K562 (cell line): ENCODE data around the gene IZUMO1R. TPM values are rescaled to one million over a fixed set of nuclear protein-coding genes. Genes with fewer than 3 reads are reported as not detected.

Experiments
- ATAC-seq: fragments of 200-7000 bp; cut with Tn5 transposase; 3 replicates; pipeline ENCODE4 v1.9.1; 2020; ENCODE audit warnings: moderate library complexity
- BruUV-seq: library from RNA; stranded (reverse); fragments of 400-500 nt; replicated peaks from 2 replicates; lab custom pipeline; 2021; lab: Mats Ljungman, UMichigan
- CTCF ChIA-PET: fragments of 300-600 bp; formaldehyde crosslinking; extraction: SDS; loops from one replicate; lab custom pipeline; 2021; ENCODE audit warnings: low intra/inter-chr PET ratio; lab: Yijun Ruan, JAX
- POLR2A ChIA-PET: fragments of 300-600, 350-650 bp; sonication (Branson Sonifier 250); formaldehyde crosslinking; extraction: SDS; loops from one replicate; lab custom pipeline; 2021; ENCODE audit warnings: antibody characterized with exemption, inconsistent platforms; lab: Yijun Ruan, JAX
- DNase-seq, 4 experiments: peaks; one replicate each; pipeline versions ENCODE4 v3.0.0 to v3.0.0-alpha.2; 2011 to 2018; ENCODE audit warnings: low spot score in 3 of 4, mixed read lengths in 3 of 4; ENCODE audit errors: extremely low read depth in 1 of 4
- FAIRE-seq: peaks from 2 replicates; lab custom pipeline; 2011; peaks lifted over from hg19 to GRCh38; lab: Jason Lieb, UNC
- H2AFZ ChIP-seq: 2 replicates; pipeline ENCODE4 v1.6.0; 2011; ENCODE audit warnings: low read depth, low read length, control low read depth, inconsistent platforms
- H3K27ac ChIP-seq: fragments of 200-600 bp; 3 replicates; pipeline ENCODE4 v1.8.0; 2011; ENCODE audit warnings: low read depth, mild to moderate bottlenecking, control low read depth, inconsistent platforms, low read length, moderate library complexity, mixed read lengths; ENCODE audit errors: extremely low read depth
- H3K27me3 ChIP-seq, 2 experiments: fragments of 300-600 bp in 1 of 2; 2 replicates in 1 of 2; 3 replicates in 1 of 2; pipeline versions ENCODE4 v1.6.0 to v1.8.0; 2011; ENCODE audit warnings: inconsistent platforms in 2 of 2, low read length in 2 of 2, mild to moderate bottlenecking in 1 of 2, mixed read lengths in 1 of 2, moderate library complexity in 1 of 2; ENCODE audit not compliant: control insufficient read depth in 2 of 2, insufficient read depth in 2 of 2
- H3K36me3 ChIP-seq: fragments of 300-600 bp; 3 replicates; pipeline ENCODE4 v1.8.0; 2011; ENCODE audit warnings: mild to moderate bottlenecking, low read length, inconsistent platforms; ENCODE audit not compliant: control insufficient read depth, insufficient read depth
- H3K4me1 ChIP-seq, 2 experiments: fragments of 200-600 bp in 1 of 2; replicated peaks in 1 of 2; 2 replicates in 1 of 2; 3 replicates in 1 of 2; pipeline versions ENCODE4 v1.5.1 to v1.8.0; 2011; ENCODE audit warnings: inconsistent platforms in 2 of 2, low read length in 2 of 2, mild to moderate bottlenecking in 1 of 2, mixed read lengths in 1 of 2, moderate library complexity in 1 of 2; ENCODE audit not compliant: control insufficient read depth in 2 of 2, insufficient read depth in 2 of 2
- H3K4me2 ChIP-seq: 2 replicates; pipeline ENCODE4 v1.6.1; 2011; ENCODE audit warnings: low read length, control low read depth, inconsistent platforms, mixed read lengths; ENCODE audit not compliant: insufficient read depth
- H3K4me3 ChIP-seq: fragments of 200-600 bp; sonication (generic), shearing (Covaris generic); 2 replicates; pipeline ENCODE4 v1.5.1; 2016; ENCODE audit warnings: control low read depth, inconsistent platforms
- H3K79me2 ChIP-seq: fragments of 200-600 bp; 3 replicates; pipeline ENCODE4 v1.8.0; 2011; ENCODE audit warnings: low read length, inconsistent platforms; ENCODE audit not compliant: control insufficient read depth, insufficient read depth
- H3K9ac ChIP-seq, 2 experiments: 2 replicates each; pipeline versions ENCODE4 v1.6.0 to v1.6.1; 2011; ENCODE audit warnings: low read depth in 2 of 2, low read length in 2 of 2, control low read depth in 1 of 2, inconsistent platforms in 1 of 2, mild to moderate bottlenecking in 1 of 2, mixed read lengths in 1 of 2; ENCODE audit not compliant: insufficient read depth in 1 of 2
- H3K9me1 ChIP-seq: one replicate; pipeline ENCODE4 v1.6.0; 2011; ENCODE audit warnings: inconsistent platforms, mild to moderate bottlenecking, low read length, moderate library complexity; ENCODE audit not compliant: control insufficient read depth, insufficient read depth
- H3K9me3 ChIP-seq: replicated peaks from 2 replicates; pipeline ENCODE4 v1.5.1; 2011; ENCODE audit warnings: low read depth, low read length, inconsistent platforms; ENCODE audit not compliant: control insufficient read depth, insufficient read depth
- H4K20me1 ChIP-seq: replicated peaks from 2 replicates; pipeline ENCODE4 v1.6.1; 2011; ENCODE audit warnings: low read length, inconsistent platforms, mixed read lengths; ENCODE audit not compliant: control insufficient read depth, insufficient read depth
- C11orf30 ChIP-seq: fragments of 450-650 bp; IDR thresholded peaks from 2 replicates; pipeline ENCODE4 v1.6.1; 2016; ENCODE audit warnings: low read depth, mild to moderate bottlenecking
- DDX20 ChIP-seq: fragments of 450-650 bp; IDR thresholded peaks from 2 replicates; pipeline ENCODE4 v1.6.1; 2016; ENCODE audit warnings: missing genetic modification characterization, low read depth, mild to moderate bottlenecking, missing compliant biosample characterization, moderate library complexity
- ELF2 ChIP-seq: fragments of 250-450 bp; sonication (Bioruptor Pico); IDR thresholded peaks from 2 replicates; pipeline ENCODE4 v1.5.0; 2021; ENCODE audit warnings: mild to moderate bottlenecking
- FIP1L1 ChIP-seq: fragments of 200-400 bp; formaldehyde crosslinking; IDR thresholded peaks from 2 replicates; pipeline ENCODE4 v1.6.1; 2018; ENCODE audit warnings: mild to moderate bottlenecking, low read depth, low read length; ENCODE audit not compliant: poor library complexity, severe bottlenecking
- FOXK1 ChIP-seq: sonication (generic); formaldehyde crosslinking; IDR thresholded peaks from 2 replicates; pipeline ENCODE4 v1.8.0; 2022; ENCODE audit warnings: missing genetic modification reagents, mild to moderate bottlenecking, borderline replicate concordance
- LEF1 ChIP-seq: fragments of 450-650 bp; IDR thresholded peaks from 2 replicates; pipeline ENCODE4 v1.6.1; 2016; ENCODE audit warnings: mild to moderate bottlenecking
- MBD1 ChIP-seq: fragments of 250-450 bp; sonication (Bioruptor Pico); IDR thresholded peaks from 2 replicates; pipeline ENCODE4 v1.8.0; 2022; ENCODE audit warnings: inconsistent platforms
- MED1 ChIP-seq: sonication (generic); formaldehyde crosslinking; IDR thresholded peaks from 2 replicates; pipeline ENCODE4 v1.8.1; 2023; ENCODE audit warnings: missing genetic modification reagents, borderline replicate concordance
- POLR2G ChIP-seq: fragments of 200-400 bp; formaldehyde crosslinking; IDR thresholded peaks from 2 replicates; pipeline ENCODE4 v1.6.1; 2017; ENCODE audit warnings: low read depth, mild to moderate bottlenecking, antibody characterized with exemption, low read length, moderate library complexity
- PTRF ChIP-seq: fragments of 450-650 bp; IDR thresholded peaks from 2 replicates; pipeline ENCODE4 v1.6.1; 2016; ENCODE audit warnings: mild to moderate bottlenecking, missing genetic modification characterization, missing compliant biosample characterization
- RUNX1 ChIP-seq: sonication (generic); IDR thresholded peaks from 2 replicates; pipeline ENCODE4 v1.6.1; 2016; ENCODE audit warnings: antibody characterized with exemption, low read depth
- TAL1 ChIP-seq: fragments of 450-650 bp; IDR thresholded peaks from 2 replicates; pipeline ENCODE4 v1.6.1; 2016; ENCODE audit warnings: mild to moderate bottlenecking
- TRIM24 ChIP-seq, 2 experiments: fragments of 450-650 bp; IDR thresholded peaks; 2 replicates each; pipeline ENCODE4 v1.6.1; 2016
- U2AF2 ChIP-seq: fragments of 200-400 bp; formaldehyde crosslinking; optimal IDR thresholded peaks from 2 replicates; pipeline ENCODE3; 2017; ENCODE audit warnings: low read depth, mild to moderate bottlenecking, low read length
- ZFX ChIP-seq: sonication (generic); formaldehyde crosslinking; IDR thresholded peaks from 2 replicates; pipeline ENCODE4 v1.8.0; 2022; ENCODE audit warnings: mild to moderate bottlenecking, missing genetic modification reagents, moderate library complexity
- ZNF253 ChIP-seq: fragments of 250-450 bp; sonication (Bioruptor Pico); conservative IDR thresholded peaks from 2 replicates; pipeline ENCODE4 v1.6.1; 2021; ENCODE audit warnings: mild to moderate bottlenecking
- ZZZ3 ChIP-seq: fragments of 450-650 bp; IDR thresholded peaks from 2 replicates; pipeline ENCODE4 v1.6.1; 2016; ENCODE audit warnings: antibody characterized with exemption, mild to moderate bottlenecking, moderate library complexity
- WGBS: fragments of 100-300 bp; shearing (Covaris generic); methylation state at CpG from one replicate; pipeline ENCODE4 v1.1.6; 2016; ENCODE audit warnings: low coverage, mixed read lengths; ENCODE audit not compliant: insufficient coverage; ENCODE audit errors: missing lambda C conversion rate; 5-methylcytosine and 5-hydroxymethylcytosine counted together
- in situ Hi-C: fragments of 300-500 bp; cut with MboI; formaldehyde crosslinking; loops from 4 replicates; pipeline ENCODE4 v1.15.0; 2018; ENCODE audit warnings: inconsistent platforms, mixed read lengths
- intact Hi-C: fragments of 100-400 bp; cut with micrococcal nuclease; formaldehyde crosslinking; loops from 2 replicates; pipeline ENCODE4 v1.14.2; 2022
- polyA plus RNA-seq, 8 experiments: library from polyadenylated mRNA; depleted of rRNA in 4 of 8; stranded (reverse) in 5 of 8; unstranded in 3 of 8; fragments of >200 nt; fragmentation: Nextera tagmentation in 2 of 8; fragmentation: Illumina TruSeq in 1 of 8; extraction: Ambion mirVana in 2 of 8; extraction: Trizol in 1 of 8; gene quantifications; 2 replicates each; pipeline versions ENCODE4 v1.2.1 to v1.2.3, GENCODE V29; 2011 to 2014; ENCODE audit warnings: inconsistent platforms in 1 of 8, missing spikeins in 1 of 8
- total RNA-seq, 7 experiments: library from RNA; depleted of rRNA in 6 of 7; stranded (reverse); fragments of >200 nt in 6 of 7; fragmentation: Illumina TruSeq in 2 of 7; extraction: Trizol in 2 of 7; gene quantifications; 2 replicates each; pipeline versions ENCODE4 v1.2.1 to v1.2.3, GENCODE V29; 2011 to 2021; ENCODE audit warnings: low replicate concordance in 1 of 7
- TF ChIP-seq, protein P1 (sequence below): conservative IDR thresholded peaks from 2 replicates; pipeline ENCODE4 v1.6.1; 2011; ENCODE audit warnings: low read depth, mild to moderate bottlenecking, low read length; ENCODE audit not compliant: control insufficient read depth
- TF ChIP-seq, protein P2 (sequence below): sonication (generic); formaldehyde crosslinking; IDR thresholded peaks from 2 replicates; pipeline ENCODE4 v1.8.0; 2022; ENCODE audit warnings: mild to moderate bottlenecking, low read depth, missing genetic modification reagents

The IZUMO1R gene
- total and polyA plus RNA-seq, 9 of the 15 experiments (the other 6 are each of a cell fraction or from before 2014, with no cell fraction given) = not detected

GRCh38 chr11:94330789-94331188 lies 26.4 kb downstream of the IZUMO1R start:
- FAIRE-seq = no peak
- H3K9me3 ChIP-seq = no peaks in the 10 kb centered on the region
- no peaks in the 10 kb centered on the region for H3K36me3 ChIP-seq
- H3K4me1 ChIP-seq = no peaks in the 10 kb centered on the region
- ATAC-seq = no peak
- intact Hi-C loops (no loop called here), in situ Hi-C loops (no loop called here)
- DNase-seq = no peak
- POLR2A ChIA-PET = interaction anchor here (0.5 kb wide), 1 partner anchor 18 kb away, joined by 3 read pairs; no protein-coding TSS in a partner anchor
- H3K79me2 ChIP-seq = no peaks in the 10 kb centered on the region
- H4K20me1 ChIP-seq = no peaks in the 10 kb centered on the region
- no peak overlapping the region for H3K4me3 ChIP-seq
- no TSS peak for BruUV-seq
- no peak overlapping the region for H3K9ac ChIP-seq
- CTCF ChIA-PET = no interaction called here
- no peak overlapping the region for H3K27ac ChIP-seq
- H3K4me2 ChIP-seq = no peak overlapping the region
- H3K27me3 ChIP-seq = peaks cover 4 to 7% of the 10 kb centered on the region in 2 experiments; a peak in 4 of 5 replicates
- no peak overlapping the region for H2AFZ ChIP-seq
- WGBS = 0% methylated on average over 2 of the region's 2 CpGs
- H3K9me1 ChIP-seq = no peaks in the 10 kb centered on the region
- TF ChIP-seq ZNF253 (CRISPR knock-in tag) (no peak), ELF2 (no peak), FIP1L1 (no peak), FOXK1 (CRISPR knock-in tag) (no peak), DDX20 (tag) (no peak), TRIM24 (IDR thresholded peaks at IDR 0.05) (no peak), PTRF (tag) (no peak), RUNX1 (no peak), ZFX (CRISPR knock-in tag) (no peak), LEF1 (no peak), TAL1 (no peak), C11orf30 (no peak), MBD1 (no peak), ZZZ3 (no peak), MED1 (CRISPR knock-in tag) (no peak), U2AF2 (no peak), POLR2G (no peak)
- TF ChIP-seq, protein P1, sequence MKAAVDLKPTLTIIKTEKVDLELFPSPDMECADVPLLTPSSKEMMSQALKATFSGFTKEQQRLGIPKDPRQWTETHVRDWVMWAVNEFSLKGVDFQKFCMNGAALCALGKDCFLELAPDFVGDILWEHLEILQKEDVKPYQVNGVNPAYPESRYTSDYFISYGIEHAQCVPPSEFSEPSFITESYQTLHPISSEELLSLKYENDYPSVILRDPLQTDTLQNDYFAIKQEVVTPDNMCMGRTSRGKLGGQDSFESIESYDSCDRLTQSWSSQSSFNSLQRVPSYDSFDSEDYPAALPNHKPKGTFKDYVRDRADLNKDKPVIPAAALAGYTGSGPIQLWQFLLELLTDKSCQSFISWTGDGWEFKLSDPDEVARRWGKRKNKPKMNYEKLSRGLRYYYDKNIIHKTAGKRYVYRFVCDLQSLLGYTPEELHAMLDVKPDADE = no peak
- TF ChIP-seq, protein P2, sequence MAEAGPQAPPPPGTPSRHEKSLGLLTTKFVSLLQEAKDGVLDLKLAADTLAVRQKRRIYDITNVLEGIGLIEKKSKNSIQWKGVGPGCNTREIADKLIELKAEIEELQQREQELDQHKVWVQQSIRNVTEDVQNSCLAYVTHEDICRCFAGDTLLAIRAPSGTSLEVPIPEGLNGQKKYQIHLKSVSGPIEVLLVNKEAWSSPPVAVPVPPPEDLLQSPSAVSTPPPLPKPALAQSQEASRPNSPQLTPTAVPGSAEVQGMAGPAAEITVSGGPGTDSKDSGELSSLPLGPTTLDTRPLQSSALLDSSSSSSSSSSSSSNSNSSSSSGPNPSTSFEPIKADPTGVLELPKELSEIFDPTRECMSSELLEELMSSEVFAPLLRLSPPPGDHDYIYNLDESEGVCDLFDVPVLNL (CRISPR knock-in tag) = no peak
